B cell (primary cell): ENCODE measurements around the gene LARGE1. TPM values are rescaled to one million over a fixed set of nuclear protein-coding genes. Genes with fewer than 3 reads are reported as not detected.

Experiments used
- ATAC-seq: fragments of 200-7000 bp; cut with Tn5 transposase; one replicate; pipeline ENCODE4 v1.10.0; 2021; ENCODE audit warnings: low read depth, mild to moderate bottlenecking, moderate number of reproducible peaks, moderate library complexity
- CTCF ChIA-PET: fragments of 350-600 bp; sonication (Branson Sonifier 250); formaldehyde crosslinking; loops from one replicate; lab custom pipeline; 2021; ENCODE audit warnings: antibody characterized with exemption, inconsistent platforms; lab: Charles Lee
- POLR2A ChIA-PET: fragments of 350-600 bp; sonication (Branson Sonifier 250); formaldehyde crosslinking; loops from one replicate; lab custom pipeline; 2021; ENCODE audit warnings: antibody characterized with exemption; lab: Charles Lee
- DNase-seq: peaks from one replicate; pipeline ENCODE4 v3.0.0; 2013
- H2AFZ ChIP-seq: 2 replicates; pipeline ENCODE4 v1.6.1; 2012; ENCODE audit warnings: mild to moderate bottlenecking, low read depth, low read length; ENCODE audit not compliant: insufficient read depth, poor library complexity, severe bottlenecking
- H3K27ac ChIP-seq, 2 donors: 1 replicate in 1 of 2; 2 replicates in 1 of 2; pipeline ENCODE4 v1.5.1; 2012 to 2013; ENCODE audit warnings: low read length in 2 of 2, mild to moderate bottlenecking in 2 of 2, moderate library complexity in 1 of 2
- H3K27me3 ChIP-seq, 4 experiments: fragments of 200-600 bp in 1 of 4; sonication (generic) in 1 of 4; replicated peaks in 1 of 4; 1 replicate in 2 of 4; 2 replicates in 2 of 4; pipeline versions ENCODE4 v1.6.1 to v1.7.0; 2013 to 2016; ENCODE audit warnings: low read length in 3 of 4, mild to moderate bottlenecking in 2 of 4, mixed read lengths in 1 of 4, moderate library complexity in 1 of 4; ENCODE audit not compliant: insufficient read depth in 4 of 4, control insufficient read depth in 3 of 4; ENCODE audit errors: control extremely low read depth in 1 of 4
- H3K36me3 ChIP-seq, 2 experiments: replicated peaks in 1 of 2; 1 replicate in 1 of 2; 2 replicates in 1 of 2; pipeline versions ENCODE4 v1.6.1 to v1.7.1; 2013; ENCODE audit warnings: low read length in 1 of 2; ENCODE audit not compliant: insufficient read depth in 2 of 2, control insufficient read depth in 1 of 2; ENCODE audit errors: control extremely low read depth in 1 of 2, extremely low read depth in 1 of 2
- H3K4me1 ChIP-seq, 2 donors: fragments of 200-600 bp in 1 of 2; sonication (generic) in 1 of 2; 1 replicate in 1 of 2; 2 replicates in 1 of 2; pipeline versions ENCODE4 v1.5.1 to v1.6.1; 2013 to 2017; ENCODE audit warnings: low read length in 2 of 2; ENCODE audit not compliant: control insufficient read depth in 2 of 2, insufficient read depth in 2 of 2
- H3K4me2 ChIP-seq: replicated peaks from 2 replicates; pipeline ENCODE3; 2012; ENCODE audit warnings: mild to moderate bottlenecking, low read depth, low read length; ENCODE audit not compliant: poor library complexity, severe bottlenecking
- H3K4me3 ChIP-seq, 5 experiments: fragments of 200-600 bp in 1 of 5; sonication (generic) in 1 of 5; 1 replicate in 3 of 5; 2 replicates in 2 of 5; pipeline versions ENCODE4 v1.5.1 to v1.7.0; 2011 to 2016; ENCODE audit warnings: low read length in 4 of 5, mild to moderate bottlenecking in 4 of 5, low read depth in 2 of 5, control low read depth in 1 of 5, moderate library complexity in 1 of 5; ENCODE audit not compliant: insufficient read depth in 1 of 5; ENCODE audit errors: control extremely low read depth in 1 of 5, extremely low read depth in 1 of 5
- H3K79me2 ChIP-seq: fragments of 200-600 bp; sonication (generic); one replicate; pipeline ENCODE4 v1.6.0; 2016; ENCODE audit warnings: low read length; ENCODE audit not compliant: control insufficient read depth, insufficient read depth
- H3K9ac ChIP-seq: fragments of 200-600 bp; sonication (generic); 2 replicates; pipeline ENCODE4 v1.6.1; 2017; ENCODE audit warnings: mild to moderate bottlenecking, low read length, moderate library complexity
- H3K9me3 ChIP-seq, 3 donors: one replicate each; pipeline versions ENCODE4 v1.6.1 to v1.7.1; 2013; ENCODE audit warnings: low read length in 2 of 3; ENCODE audit not compliant: control insufficient read depth in 2 of 3, insufficient read depth in 1 of 3; ENCODE audit errors: control extremely low read depth in 1 of 3
- H4K20me1 ChIP-seq: 2 replicates; pipeline ENCODE4 v1.6.0; 2012; ENCODE audit warnings: mild to moderate bottlenecking, low read length; ENCODE audit not compliant: insufficient read depth, control insufficient read depth, poor library complexity, severe bottlenecking
- H3K27ac Mint-ChIP-seq: one replicate; pipeline ENCODE4 v1.8.0; 2021; ENCODE audit warnings: mixed read lengths
- H3K27me3 Mint-ChIP-seq: one replicate; pipeline ENCODE4 v1.8.0; 2021; ENCODE audit warnings: mixed read lengths
- H3K4me1 Mint-ChIP-seq: one replicate; pipeline ENCODE4 v1.8.0; 2021; ENCODE audit warnings: mixed read lengths
- H3K4me3 Mint-ChIP-seq: one replicate; pipeline ENCODE4 v1.8.0; 2021; ENCODE audit warnings: mixed read lengths
- H3K9me3 Mint-ChIP-seq: one replicate; pipeline ENCODE4 v1.8.0; 2022; ENCODE audit warnings: mixed read lengths; ENCODE audit not compliant: insufficient read depth
- EZH2 ChIP-seq: IDR thresholded peaks from 2 replicates; pipeline ENCODE4 v1.6.1; 2012; ENCODE audit warnings: borderline replicate concordance, low read depth, mild to moderate bottlenecking, moderate library complexity, low read length; ENCODE audit not compliant: insufficient read depth, poor library complexity, severe bottlenecking
- WGBS: methylation state at CpG from one replicate; pipeline ENCODE4 v1.1.5; 2013; ENCODE audit warnings: missing lambda C conversion rate; ENCODE audit not compliant: insufficient coverage; 5-methylcytosine and 5-hydroxymethylcytosine counted together
- intact Hi-C: fragments of 100-400 bp; cut with micrococcal nuclease; formaldehyde crosslinking; loops from one replicate; pipeline ENCODE4 v1.10.0; 2022
- polyA plus RNA-seq: library from polyadenylated mRNA; depleted of rRNA; stranded (reverse); fragments of >200 nt; gene quantifications from 2 replicates; pipeline ENCODE4 v1.2.3, GENCODE V29; 2012
- total RNA-seq, 2 donors: library from RNA; stranded (reverse); fragments of 120-200 nt in 1 of 2; gene quantifications; 1 replicate in 1 of 2; 2 replicates in 1 of 2; pipeline versions ENCODE4 v1.2.3 to v1.2.4, GENCODE V29; 2013 to 2022
- TF ChIP-seq, protein P1 (sequence below): fragments of 200-600 bp; IDR thresholded peaks from one replicate; pipeline ENCODE4 v1.8.0; 2022; ENCODE audit warnings: antibody characterized with exemption, mild to moderate bottlenecking

Gene LARGE1
- total and polyA plus RNA-seq, 2 donors (not counting 1 experiment from before 2014, with no cell fraction given), result 20.7 to 82.0 TPM

DNA sequence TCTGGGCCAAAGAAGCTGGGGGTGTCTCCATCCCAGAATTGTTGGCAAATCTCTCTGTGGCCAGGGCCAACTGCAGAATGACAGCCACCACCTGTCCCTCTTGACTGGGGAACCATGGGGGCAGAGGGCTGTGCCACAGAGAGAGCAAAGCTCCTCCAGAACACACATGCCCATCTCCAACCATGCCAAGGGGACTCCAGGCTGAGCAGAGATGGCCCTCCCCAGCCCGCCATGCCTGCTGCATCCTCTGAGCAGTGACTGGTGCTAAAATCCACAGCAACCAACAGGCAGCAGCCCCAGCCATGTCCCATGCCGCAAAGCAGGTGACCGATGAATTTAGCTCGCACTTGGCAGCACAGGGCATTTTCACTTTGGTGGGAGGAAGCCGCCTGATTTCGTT is 45.0 kb downstream of the LARGE1 start:
- H3K4me3 ChIP-seq, result no peak overlapping the region
- no peak for ATAC-seq
- H3K36me3 ChIP-seq, result no peaks in the 10 kb centered on the region
- ChIA-PET POLR2A (no interaction called here), CTCF (no interaction called here)
- no peak overlapping the region for H3K27ac ChIP-seq
- peaks cover 5 to 20% of the 10 kb centered on the region in 2 donors for H3K4me1 ChIP-seq
- no peak overlapping the region for H3K27ac Mint-ChIP-seq
- no peak overlapping the region for H3K9ac ChIP-seq
- TF ChIP-seq, protein P1, sequence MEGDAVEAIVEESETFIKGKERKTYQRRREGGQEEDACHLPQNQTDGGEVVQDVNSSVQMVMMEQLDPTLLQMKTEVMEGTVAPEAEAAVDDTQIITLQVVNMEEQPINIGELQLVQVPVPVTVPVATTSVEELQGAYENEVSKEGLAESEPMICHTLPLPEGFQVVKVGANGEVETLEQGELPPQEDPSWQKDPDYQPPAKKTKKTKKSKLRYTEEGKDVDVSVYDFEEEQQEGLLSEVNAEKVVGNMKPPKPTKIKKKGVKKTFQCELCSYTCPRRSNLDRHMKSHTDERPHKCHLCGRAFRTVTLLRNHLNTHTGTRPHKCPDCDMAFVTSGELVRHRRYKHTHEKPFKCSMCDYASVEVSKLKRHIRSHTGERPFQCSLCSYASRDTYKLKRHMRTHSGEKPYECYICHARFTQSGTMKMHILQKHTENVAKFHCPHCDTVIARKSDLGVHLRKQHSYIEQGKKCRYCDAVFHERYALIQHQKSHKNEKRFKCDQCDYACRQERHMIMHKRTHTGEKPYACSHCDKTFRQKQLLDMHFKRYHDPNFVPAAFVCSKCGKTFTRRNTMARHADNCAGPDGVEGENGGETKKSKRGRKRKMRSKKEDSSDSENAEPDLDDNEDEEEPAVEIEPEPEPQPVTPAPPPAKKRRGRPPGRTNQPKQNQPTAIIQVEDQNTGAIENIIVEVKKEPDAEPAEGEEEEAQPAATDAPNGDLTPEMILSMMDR, result no peak
- H3K9me3 Mint-ChIP-seq, result no peaks in the 10 kb centered on the region
- WGBS, result 96% methylated on average over 6 of the region's 6 CpGs
- H3K9me3 ChIP-seq, result no peaks in the 10 kb centered on the region
- intact Hi-C loops, result no loop called here
- H4K20me1 ChIP-seq, result peaks cover 78% of the 10 kb centered on the region
- peaks cover 85% of the 10 kb centered on the region for H3K79me2 ChIP-seq
- no peaks in the 10 kb centered on the region for H3K27me3 ChIP-seq
- H3K4me2 ChIP-seq, result no peak overlapping the region
- DNase-seq, result no peak
- H2AFZ ChIP-seq, result no peak overlapping the region
- peaks cover 42% of the 10 kb centered on the region for H3K4me1 Mint-ChIP-seq
- H3K4me3 Mint-ChIP-seq, result no peak overlapping the region
- no peaks in the 10 kb centered on the region for H3K27me3 Mint-ChIP-seq

DNA sequence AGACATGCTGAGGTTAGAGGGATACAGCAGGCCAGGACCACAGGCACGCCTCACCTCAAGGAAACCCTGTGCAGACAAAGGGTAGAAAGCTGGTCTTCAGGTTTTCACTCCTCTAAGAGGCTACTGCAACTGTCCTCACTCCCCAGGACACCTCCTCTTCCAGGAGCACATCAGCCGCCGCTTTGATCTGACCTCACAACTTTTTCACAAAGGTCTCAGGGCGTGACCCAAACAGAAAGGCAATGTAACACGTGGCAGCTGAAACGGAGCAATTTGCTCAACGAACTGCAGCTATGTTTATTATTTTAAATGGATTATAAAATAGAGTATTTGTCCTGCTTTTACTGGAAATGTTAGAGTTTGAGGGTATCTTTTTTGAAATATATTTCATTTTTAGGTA is 46.1 kb downstream of the LARGE1 start:
- Histone ChIP-seq H3K27ac (no peak overlapping the region), H2AFZ (no peak overlapping the region), H3K27me3 (no peaks in the 10 kb centered on the region), H3K79me2 (peaks cover 88% of the 10 kb centered on the region), H3K9me3 (no peaks in the 10 kb centered on the region), H4K20me1 (peaks cover 77% of the 10 kb centered on the region), H3K9ac (no peak overlapping the region), H3K4me3 (no peak overlapping the region), H3K4me1 (peaks cover 5 to 20% of the 10 kb centered on the region in 2 donors), H3K4me2 (no peak overlapping the region), H3K36me3 (no peaks in the 10 kb centered on the region)
- ATAC-seq (no peak), DNase-seq (no peak)
- intact Hi-C loops, result no loop called here
- no peak overlapping the region for H3K27ac Mint-ChIP-seq
- ChIA-PET POLR2A (no interaction called here), CTCF (no interaction called here)
- no peak overlapping the region for H3K4me3 Mint-ChIP-seq
- TF ChIP-seq EZH2, result no peak
- TF ChIP-seq, protein P1, result no peak
- 89% methylated on average over 1 of the region's 7 CpGs for WGBS
- H3K9me3 Mint-ChIP-seq, result no peaks in the 10 kb centered on the region
- peaks cover 40% of the 10 kb centered on the region for H3K4me1 Mint-ChIP-seq
- H3K27me3 Mint-ChIP-seq, result no peaks in the 10 kb centered on the region
